ENCODE measurements around the gene SYT7. TPM values are rescaled to one million over a fixed set of nuclear protein-coding genes. Genes with fewer than 3 reads are reported as not detected.

The SYT7 gene
- total RNA-seq, 2 experiments from 2014 or later, result not detected

DNA sequence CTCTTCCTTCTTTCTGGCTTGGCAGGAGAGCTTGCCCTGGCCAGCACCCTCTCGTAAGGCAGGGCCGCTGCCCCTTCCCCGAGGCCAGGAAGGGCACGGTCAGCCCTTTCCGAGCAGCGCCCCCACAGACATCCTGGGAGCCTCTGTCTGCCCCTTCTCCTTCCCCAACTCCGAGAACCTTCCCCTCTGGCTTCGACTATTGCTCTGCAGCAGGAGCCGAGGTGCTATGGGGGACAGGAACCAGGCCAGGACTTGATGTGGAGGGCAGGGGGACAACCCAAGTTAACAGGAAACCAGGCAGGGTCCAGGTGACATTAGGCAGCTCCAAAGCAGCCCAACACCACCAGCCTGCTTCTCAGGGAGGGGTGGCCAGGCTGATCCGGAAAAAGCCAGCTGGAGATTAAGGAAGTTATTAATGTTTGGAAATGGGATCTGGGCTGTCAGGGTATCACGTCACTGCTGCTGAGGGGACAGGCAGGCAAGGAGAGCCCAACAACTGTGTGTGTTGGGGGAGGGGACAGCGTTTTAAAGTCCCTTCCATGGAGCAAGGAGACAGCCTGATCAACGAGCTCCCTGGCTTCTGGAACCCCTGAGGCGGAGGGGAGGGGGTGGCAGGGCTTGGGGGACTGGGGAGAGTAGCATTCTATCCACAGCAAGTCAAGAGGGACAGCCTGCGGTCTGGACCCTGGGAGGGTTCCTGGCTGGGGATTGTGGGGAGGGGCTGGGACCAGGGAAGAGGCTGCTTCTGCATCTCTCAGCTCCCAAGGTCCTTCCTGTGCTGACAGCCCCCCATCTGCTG lies 27.3 kb downstream of the SYT7 start:
- no peak overlapping the region for H3K4me3 Mint-ChIP-seq
- H3K36me3 Mint-ChIP-seq (ENCODE audit: low read depth), result no peaks in the 10 kb centered on the region
- H3K4me1 ChIP-seq (ENCODE audit: insufficient read depth, low read length), result no peaks in the 10 kb centered on the region
- POLR2A ChIA-PET, result no interaction called here
- intact Hi-C loops (cut with DNase I, micrococcal nuclease), result no loop called here
- CTCF ChIA-PET, result no interaction called here
- H3K27ac Mint-ChIP-seq, result no peak overlapping the region
- TF ChIP-seq, protein P1, sequence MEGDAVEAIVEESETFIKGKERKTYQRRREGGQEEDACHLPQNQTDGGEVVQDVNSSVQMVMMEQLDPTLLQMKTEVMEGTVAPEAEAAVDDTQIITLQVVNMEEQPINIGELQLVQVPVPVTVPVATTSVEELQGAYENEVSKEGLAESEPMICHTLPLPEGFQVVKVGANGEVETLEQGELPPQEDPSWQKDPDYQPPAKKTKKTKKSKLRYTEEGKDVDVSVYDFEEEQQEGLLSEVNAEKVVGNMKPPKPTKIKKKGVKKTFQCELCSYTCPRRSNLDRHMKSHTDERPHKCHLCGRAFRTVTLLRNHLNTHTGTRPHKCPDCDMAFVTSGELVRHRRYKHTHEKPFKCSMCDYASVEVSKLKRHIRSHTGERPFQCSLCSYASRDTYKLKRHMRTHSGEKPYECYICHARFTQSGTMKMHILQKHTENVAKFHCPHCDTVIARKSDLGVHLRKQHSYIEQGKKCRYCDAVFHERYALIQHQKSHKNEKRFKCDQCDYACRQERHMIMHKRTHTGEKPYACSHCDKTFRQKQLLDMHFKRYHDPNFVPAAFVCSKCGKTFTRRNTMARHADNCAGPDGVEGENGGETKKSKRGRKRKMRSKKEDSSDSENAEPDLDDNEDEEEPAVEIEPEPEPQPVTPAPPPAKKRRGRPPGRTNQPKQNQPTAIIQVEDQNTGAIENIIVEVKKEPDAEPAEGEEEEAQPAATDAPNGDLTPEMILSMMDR (IDR thresholded peaks at IDR 0.05), result no peak
- H3K9me3 Mint-ChIP-seq, result no peaks in the 10 kb centered on the region
- no peak overlapping the region for H3K4me3 ChIP-seq (ENCODE audit: low read length)
- peaks cover 63% of the 10 kb centered on the region for H3K27me3 Mint-ChIP-seq
- H3K4me1 Mint-ChIP-seq (ENCODE audit: low read depth), result peaks cover 5% of the 10 kb centered on the region
- H3K27ac ChIP-seq (ENCODE audit: low read depth in 1 of 2, low read length in 2 of 2), result no peak overlapping the region
- no peaks in the 10 kb centered on the region for H3K9me3 ChIP-seq (ENCODE audit: control insufficient read depth in 1 of 2, insufficient read depth in 1 of 2, low read length in 2 of 2)
- ATAC-seq (ENCODE audit: poor library complexity) (no peak), DNase-seq (no peak)
- no peaks in the 10 kb centered on the region for H3K36me3 ChIP-seq (ENCODE audit: insufficient read depth, low read length)
- H3K27me3 ChIP-seq (ENCODE audit: control insufficient read depth in 1 of 2, insufficient read depth in 2 of 2, low read length in 2 of 2), result peaks cover 31 to 49% of the 10 kb centered on the region in 2 experiments

DNA sequence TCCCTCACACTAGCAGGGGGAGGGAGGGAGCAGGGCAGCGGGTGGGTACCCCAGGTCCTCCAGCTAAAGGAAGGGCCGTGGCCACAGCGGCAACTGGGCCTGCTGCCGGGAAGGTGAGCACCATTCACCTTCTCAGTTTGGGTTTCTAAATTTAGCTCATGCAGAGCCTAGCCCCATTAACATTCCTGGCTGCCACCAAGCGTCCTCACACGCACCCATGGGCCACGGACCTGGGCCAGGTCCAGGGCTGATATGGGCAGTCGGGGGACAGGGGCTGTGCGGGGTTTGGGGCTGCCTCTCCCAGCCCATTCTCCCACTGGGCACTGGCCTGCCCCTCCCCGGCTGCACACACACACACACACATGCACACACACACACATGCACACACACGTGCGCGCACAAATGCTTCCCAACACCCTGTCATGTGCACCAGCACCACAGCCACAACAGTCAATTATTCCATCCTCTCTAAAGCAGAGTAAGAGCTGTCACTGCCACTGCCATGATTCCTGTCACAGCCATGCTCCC lies 28.7 kb downstream of the SYT7 start:
- H3K36me3 ChIP-seq (ENCODE audit: insufficient read depth, low read length), result no peaks in the 10 kb centered on the region
- intact Hi-C loops (cut with DNase I, micrococcal nuclease), result no loop called here
- no peak overlapping the region for H3K4me3 ChIP-seq (ENCODE audit: low read length)
- ATAC-seq (ENCODE audit: poor library complexity) (no peak), DNase-seq (no peak)
- peaks cover 0 to 3% of the 10 kb centered on the region in 2 experiments for H3K9me3 ChIP-seq (ENCODE audit: control insufficient read depth in 1 of 2, insufficient read depth in 1 of 2, low read length in 2 of 2)
- ChIA-PET POLR2A (no interaction called here), CTCF (no interaction called here)
- H3K4me1 ChIP-seq (ENCODE audit: insufficient read depth, low read length), result no peaks in the 10 kb centered on the region
- H3K27me3 ChIP-seq (ENCODE audit: control insufficient read depth in 1 of 2, insufficient read depth in 2 of 2, low read length in 2 of 2), result peaks cover 29 to 48% of the 10 kb centered on the region in 2 experiments
- peaks cover 58% of the 10 kb centered on the region for H3K27me3 Mint-ChIP-seq
- TF ChIP-seq, protein P1 (IDR thresholded peaks at IDR 0.05), result no peak
- no peak overlapping the region for H3K27ac Mint-ChIP-seq
- H3K36me3 Mint-ChIP-seq (ENCODE audit: low read depth), result no peaks in the 10 kb centered on the region
- H3K4me1 Mint-ChIP-seq (ENCODE audit: low read depth), result peaks cover 5% of the 10 kb centered on the region
- no peak overlapping the region for H3K27ac ChIP-seq (ENCODE audit: low read depth in 1 of 2, low read length in 2 of 2)
- no peak overlapping the region for H3K4me3 Mint-ChIP-seq
- no peaks in the 10 kb centered on the region for H3K9me3 Mint-ChIP-seq

DNA sequence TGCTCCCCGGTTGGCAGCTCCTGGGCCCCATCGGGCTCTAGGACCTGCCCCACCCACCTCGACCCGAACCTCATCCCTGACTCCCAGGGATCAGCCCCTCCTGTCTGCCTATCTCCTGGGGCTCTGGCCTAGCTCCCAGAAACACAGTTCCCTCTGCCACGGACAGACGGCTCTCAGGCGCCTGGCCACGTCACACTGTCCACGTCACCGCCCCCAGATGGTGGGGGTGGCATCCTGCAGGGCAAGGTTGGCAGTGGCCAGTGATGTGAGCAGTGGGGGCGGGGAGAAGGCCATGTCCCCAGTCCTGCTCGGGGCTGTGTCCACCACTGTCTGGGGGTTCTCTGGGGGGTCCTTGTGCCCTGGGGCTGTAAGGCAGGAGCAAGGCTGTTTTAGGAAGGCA lies 29.2 kb downstream of the SYT7 start:
- intact Hi-C loops (cut with DNase I, micrococcal nuclease), result no loop called here
- Histone ChIP-seq H3K4me3 (ENCODE audit: low read length) (no peak overlapping the region), H3K27ac (ENCODE audit: low read depth in 1 of 2, low read length in 2 of 2) (no peak overlapping the region), H3K9me3 (ENCODE audit: control insufficient read depth in 1 of 2, insufficient read depth in 1 of 2, low read length in 2 of 2) (peaks cover 0 to 4% of the 10 kb centered on the region in 2 experiments), H3K4me1 (ENCODE audit: insufficient read depth, low read length) (no peaks in the 10 kb centered on the region), H3K36me3 (ENCODE audit: insufficient read depth, low read length) (no peaks in the 10 kb centered on the region), H3K27me3 (ENCODE audit: control insufficient read depth in 1 of 2, insufficient read depth in 2 of 2, low read length in 2 of 2) (peaks cover 27 to 43% of the 10 kb centered on the region in 2 experiments)
- Mint-ChIP-seq H3K27me3 (peaks cover 56% of the 10 kb centered on the region), H3K9me3 (no peaks in the 10 kb centered on the region), H3K27ac (no peak overlapping the region), H3K4me1 (ENCODE audit: low read depth) (peaks cover 5% of the 10 kb centered on the region), H3K4me3 (no peak overlapping the region), H3K36me3 (ENCODE audit: low read depth) (no peaks in the 10 kb centered on the region)
- ChIA-PET POLR2A (no interaction called here), CTCF (no interaction called here)
- ATAC-seq (ENCODE audit: poor library complexity), result no peak
- DNase-seq, result no peak
- TF ChIP-seq, protein P1 (IDR thresholded peaks at IDR 0.05), result no peak

Data from CD4-positive, alpha-beta T cell (primary cell).